HCT116 (cell line): Measurements from ENCODE around the gene GNB1.

Experiments used
- ATF3 ChIP-seq: IDR thresholded peaks from 2 replicates; pipeline ENCODE4 v1.6.1; 2012
- CTCF ChIP-seq, 3 experiments: fragments of 200-600 bp in 1 of 3; sonication (generic) in 1 of 3; IDR thresholded peaks in 2 of 3; conservative IDR thresholded peaks in 1 of 3; 2 replicates each; pipeline ENCODE4 v1.5.1; 2012 to 2017; ENCODE audit warnings: low read depth in 2 of 3, low read length in 2 of 3, antibody characterized with exemption in 1 of 3, borderline replicate concordance in 1 of 3, control low read depth in 1 of 3, mild to moderate bottlenecking in 1 of 3, mixed read lengths in 1 of 3, mixed run types in 1 of 3, moderate library complexity in 1 of 3; ENCODE audit not compliant: insufficient read depth in 1 of 3
- ELF1 ChIP-seq: IDR thresholded peaks from 2 replicates; pipeline ENCODE4 v1.6.1; 2012; ENCODE audit warnings: low read depth, borderline replicate concordance
- EZH2 ChIP-seq: fragments of 200-600 bp; sonication (generic); IDR thresholded peaks from 2 replicates; pipeline ENCODE4 v1.6.1; 2017; ENCODE audit warnings: antibody characterized with exemption, mixed run types
- JUND ChIP-seq: IDR thresholded peaks from 2 replicates; pipeline ENCODE4 v1.6.1; 2012
- POLR2A ChIP-seq: IDR thresholded peaks from 2 replicates; pipeline ENCODE4 v1.7.0; 2011; ENCODE audit warnings: borderline replicate concordance; ENCODE audit not compliant: insufficient read depth, insufficient read length; ENCODE audit errors: extremely low read depth
- RAD21 ChIP-seq: IDR thresholded peaks from 2 replicates; pipeline ENCODE4 v1.6.1; 2012; ENCODE audit warnings: low read depth, mild to moderate bottlenecking
- SP1 ChIP-seq: IDR thresholded peaks from 2 replicates; pipeline ENCODE4 v1.6.1; 2012; ENCODE audit warnings: low read depth
- TCF7L2 ChIP-seq: IDR thresholded peaks from 2 replicates; pipeline ENCODE4 v1.7.0; 2011; ENCODE audit warnings: borderline replicate concordance, inconsistent platforms; ENCODE audit not compliant: insufficient read depth, insufficient read length; ENCODE audit errors: extremely low read depth
- TF ChIP-seq, protein P1 (sequence below): IDR thresholded peaks from 2 replicates; pipeline ENCODE4 v1.6.1; 2012; ENCODE audit warnings: low read depth

DNA sequence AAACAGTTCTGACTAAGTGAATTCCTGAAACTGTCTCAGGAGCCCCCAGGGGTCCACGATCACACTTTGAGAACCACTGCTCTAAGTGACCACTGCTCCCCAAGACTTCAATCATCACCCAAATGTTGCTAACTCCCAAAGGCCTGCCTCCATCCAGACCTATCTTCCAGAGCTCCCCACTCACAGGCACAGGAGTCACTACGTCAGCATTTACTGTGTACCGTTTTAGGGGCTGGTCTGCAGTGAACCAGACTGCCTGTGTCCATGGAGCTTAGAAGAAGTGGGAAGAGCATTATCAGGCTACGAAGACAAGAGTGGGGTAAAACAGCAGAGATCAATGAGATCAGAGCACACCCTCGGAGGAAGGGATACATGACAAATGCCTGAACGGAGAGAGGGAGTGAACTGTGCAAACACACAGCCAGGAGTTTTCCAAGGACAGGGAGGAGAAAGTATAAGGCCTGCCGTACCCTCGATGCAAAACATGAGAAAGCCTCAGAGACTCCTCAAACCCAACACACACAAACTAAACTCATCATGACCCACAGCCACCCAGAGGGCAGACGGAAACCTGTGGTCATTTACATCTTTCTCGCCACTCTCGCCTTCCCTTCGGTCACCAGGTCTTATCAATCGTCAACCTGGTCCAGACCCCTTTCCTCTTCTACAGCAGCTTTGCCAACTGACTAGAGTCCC is 10.1 kb downstream of the GNB1 start:
- TF ChIP-seq POLR2A: no peak
- no peak for TF ChIP-seq CTCF (IDR thresholded peaks at IDR 0.05 in 2 of 3, conservative IDR thresholded peaks at IDR 0.05 in 1 of 3; ENCODE audit: borderline replicate concordance in 1 of 3, insufficient read depth in 1 of 3, low read depth in 2 of 3, low read length in 2 of 3)
- no peak for TF ChIP-seq SP1
- no peak for TF ChIP-seq ELF1
- no peak for TF ChIP-seq ATF3
- TF ChIP-seq TCF7L2: no peak
- no peak for TF ChIP-seq EZH2
- TF ChIP-seq, protein P1, sequence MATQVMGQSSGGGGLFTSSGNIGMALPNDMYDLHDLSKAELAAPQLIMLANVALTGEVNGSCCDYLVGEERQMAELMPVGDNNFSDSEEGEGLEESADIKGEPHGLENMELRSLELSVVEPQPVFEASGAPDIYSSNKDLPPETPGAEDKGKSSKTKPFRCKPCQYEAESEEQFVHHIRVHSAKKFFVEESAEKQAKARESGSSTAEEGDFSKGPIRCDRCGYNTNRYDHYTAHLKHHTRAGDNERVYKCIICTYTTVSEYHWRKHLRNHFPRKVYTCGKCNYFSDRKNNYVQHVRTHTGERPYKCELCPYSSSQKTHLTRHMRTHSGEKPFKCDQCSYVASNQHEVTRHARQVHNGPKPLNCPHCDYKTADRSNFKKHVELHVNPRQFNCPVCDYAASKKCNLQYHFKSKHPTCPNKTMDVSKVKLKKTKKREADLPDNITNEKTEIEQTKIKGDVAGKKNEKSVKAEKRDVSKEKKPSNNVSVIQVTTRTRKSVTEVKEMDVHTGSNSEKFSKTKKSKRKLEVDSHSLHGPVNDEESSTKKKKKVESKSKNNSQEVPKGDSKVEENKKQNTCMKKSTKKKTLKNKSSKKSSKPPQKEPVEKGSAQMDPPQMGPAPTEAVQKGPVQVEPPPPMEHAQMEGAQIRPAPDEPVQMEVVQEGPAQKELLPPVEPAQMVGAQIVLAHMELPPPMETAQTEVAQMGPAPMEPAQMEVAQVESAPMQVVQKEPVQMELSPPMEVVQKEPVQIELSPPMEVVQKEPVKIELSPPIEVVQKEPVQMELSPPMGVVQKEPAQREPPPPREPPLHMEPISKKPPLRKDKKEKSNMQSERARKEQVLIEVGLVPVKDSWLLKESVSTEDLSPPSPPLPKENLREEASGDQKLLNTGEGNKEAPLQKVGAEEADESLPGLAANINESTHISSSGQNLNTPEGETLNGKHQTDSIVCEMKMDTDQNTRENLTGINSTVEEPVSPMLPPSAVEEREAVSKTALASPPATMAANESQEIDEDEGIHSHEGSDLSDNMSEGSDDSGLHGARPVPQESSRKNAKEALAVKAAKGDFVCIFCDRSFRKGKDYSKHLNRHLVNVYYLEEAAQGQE: no peak
- no peak for TF ChIP-seq JUND
- no peak for TF ChIP-seq RAD21
